ENCODE measurements around the gene ADAP1. TPM values are rescaled to one million over a fixed set of nuclear protein-coding genes. Genes with fewer than 3 reads are reported as not detected.
"Not testable (repeated sequence)": the region's sequence is repeated elsewhere in the genome, so short reads cannot be mapped to it uniquely, and the experiment has no call there.

The ADAP1 gene
- total RNA-seq, 1 experiment from 2014 or later: 6.2 TPM

DNA sequence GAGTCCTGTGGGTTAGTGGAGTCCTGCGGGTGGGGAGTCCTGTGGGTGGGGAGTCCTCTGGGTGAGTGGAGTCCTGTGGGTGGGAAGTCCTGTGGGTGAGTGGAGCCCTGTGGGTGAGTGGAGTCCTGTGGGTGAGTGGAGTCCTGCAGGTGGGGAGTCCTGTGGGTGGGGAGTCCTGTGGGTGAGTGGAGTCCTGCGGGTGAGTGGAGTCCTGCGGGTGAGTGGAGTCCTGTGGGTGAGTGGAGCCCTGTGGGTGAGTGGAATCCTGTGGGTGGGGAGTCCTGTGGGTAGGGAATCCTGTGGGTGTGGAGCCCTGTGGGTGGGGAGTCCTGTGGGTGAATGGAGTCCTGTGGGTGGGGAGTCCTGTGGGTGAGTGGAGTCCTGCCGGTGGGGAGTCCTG lies 47.5 kb upstream of the ADAP1 start:
- H3K79me2 ChIP-seq (ENCODE audit: insufficient read depth, low read length): not testable (repeated sequence)

GRCh38 chr7:1001069-1001770 lies 46.7 kb upstream of the ADAP1 start:
- H3K79me2 ChIP-seq (ENCODE audit: insufficient read depth, low read length); H3K56ac ChIP-seq (ENCODE audit: insufficient read length, low read depth, low read length); H3K27me3 ChIP-seq (ENCODE audit: insufficient read depth, low read length); H3K4me2 ChIP-seq (ENCODE audit: insufficient read depth, insufficient read length, low read length); H3K23me2 ChIP-seq (ENCODE audit: insufficient read length, low read depth, low read length, poor library complexity, severe bottlenecking); H2BK120ac ChIP-seq (ENCODE audit: low read depth, low read length, poor library complexity, severe bottlenecking); H2BK20ac ChIP-seq (ENCODE audit: low read depth, low read length, poor library complexity, severe bottlenecking); H4K8ac ChIP-seq (replicated peaks; ENCODE audit: insufficient read length, low read depth, low read length); H3K4me3 Mint-ChIP-seq; H2AK5ac ChIP-seq (ENCODE audit: insufficient read length, low read length); H3K27me3 Mint-ChIP-seq (ENCODE audit: low read depth); H3T11ph ChIP-seq (ENCODE audit: low read length); H3K9me3 ChIP-seq (ENCODE audit: control insufficient read depth, low read depth, low read length); H4K5ac ChIP-seq (ENCODE audit: insufficient read length, low read depth, low read length); H4K20me1 ChIP-seq (ENCODE audit: control insufficient read depth, insufficient read depth, insufficient read length); H2BK12ac ChIP-seq (ENCODE audit: insufficient read length, low read depth, low read length); H2BK5ac ChIP-seq (ENCODE audit: insufficient read length, low read length); H3K14ac ChIP-seq (ENCODE audit: insufficient read depth, low read length); H3K4ac ChIP-seq (ENCODE audit: low read depth, low read length); H3K23ac ChIP-seq (ENCODE audit: insufficient read length, low read depth, low read length); H2AFZ ChIP-seq (ENCODE audit: low read length); H3K9me3 Mint-ChIP-seq; H3K79me1 ChIP-seq (ENCODE audit: insufficient read depth, low read depth, low read length, poor library complexity, severe bottlenecking); H3K4me1 ChIP-seq (ENCODE audit: insufficient read depth, low read length); H2BK15ac ChIP-seq (ENCODE audit: low read depth, low read length); H3K27ac ChIP-seq (ENCODE audit: insufficient read length, low read depth, low read length); H3K18ac ChIP-seq (ENCODE audit: insufficient read length, low read depth, low read length); H4K91ac ChIP-seq (ENCODE audit: insufficient read length, low read depth, low read length); H3K9ac ChIP-seq (ENCODE audit: extremely low read depth, insufficient read length, low read length): not testable (repeated sequence)
- WGBS (ENCODE audit: extremely low coverage, insufficient read length, low lambda C conversion rate): no CpG with 5 or more reads among the region's 14 CpGs
- peaks cover 2 to 18% of the 10 kb centered on the region in 2 experiments; a peak in 2 of 4 replicates for H3K4me1 Mint-ChIP-seq
- peak; percentile 57 for DNase-seq
- H3K27ac Mint-ChIP-seq: peak overlapping the region in 2 of 3 experiments; percentile 62 to 77; a peak in 4 of 7 replicates
- peaks cover 4 to 10% (median 9%) of the 10 kb centered on the region in 3 experiments; a peak in 5 of 7 replicates for H3K36me3 Mint-ChIP-seq (ENCODE audit: insufficient read depth in 1 of 3, low read depth in 3 of 3)

More for the DNA sequence above, 47.5 kb upstream of the ADAP1 start:
- not testable (repeated sequence) for H3K27me3 Mint-ChIP-seq (ENCODE audit: low read depth); H4K20me1 ChIP-seq (ENCODE audit: control insufficient read depth, insufficient read depth, insufficient read length); H3K4me2 ChIP-seq (ENCODE audit: insufficient read depth, insufficient read length, low read length); H4K8ac ChIP-seq (replicated peaks; ENCODE audit: insufficient read length, low read depth, low read length); H4K91ac ChIP-seq (ENCODE audit: insufficient read length, low read depth, low read length); H3K23ac ChIP-seq (ENCODE audit: insufficient read length, low read depth, low read length); H2BK15ac ChIP-seq (ENCODE audit: low read depth, low read length); H3K27ac ChIP-seq (ENCODE audit: insufficient read length, low read depth, low read length); H3K9me3 ChIP-seq (ENCODE audit: control insufficient read depth, low read depth, low read length); H3K9ac ChIP-seq (ENCODE audit: extremely low read depth, insufficient read length, low read length); H2BK20ac ChIP-seq (ENCODE audit: low read depth, low read length, poor library complexity, severe bottlenecking); H2BK5ac ChIP-seq (ENCODE audit: insufficient read length, low read length); H3K9me3 Mint-ChIP-seq; H3K23me2 ChIP-seq (ENCODE audit: insufficient read length, low read depth, low read length, poor library complexity, severe bottlenecking); H3K4me1 ChIP-seq (ENCODE audit: insufficient read depth, low read length); H3K14ac ChIP-seq (ENCODE audit: insufficient read depth, low read length); H3K4me3 Mint-ChIP-seq; H2AK5ac ChIP-seq (ENCODE audit: insufficient read length, low read length); H2BK12ac ChIP-seq (ENCODE audit: insufficient read length, low read depth, low read length); DNase-seq; H2BK120ac ChIP-seq (ENCODE audit: low read depth, low read length, poor library complexity, severe bottlenecking); H3K4ac ChIP-seq (ENCODE audit: low read depth, low read length); H3K18ac ChIP-seq (ENCODE audit: insufficient read length, low read depth, low read length); H3T11ph ChIP-seq (ENCODE audit: low read length); H4K5ac ChIP-seq (ENCODE audit: insufficient read length, low read depth, low read length); H3K79me1 ChIP-seq (ENCODE audit: insufficient read depth, low read depth, low read length, poor library complexity, severe bottlenecking); H3K56ac ChIP-seq (ENCODE audit: insufficient read length, low read depth, low read length); H3K27me3 ChIP-seq (ENCODE audit: insufficient read depth, low read length); H3K27ac Mint-ChIP-seq; H2AFZ ChIP-seq (ENCODE audit: low read length)
- Mint-ChIP-seq H3K36me3 (ENCODE audit: insufficient read depth in 1 of 3, low read depth in 3 of 3) (peaks cover 4 to 13% (median 9%) of the 10 kb centered on the region in 3 experiments; a peak in 5 of 7 replicates), H3K4me1 (peaks cover 2 to 18% of the 10 kb centered on the region in 2 experiments; a peak in 2 of 4 replicates)
- WGBS (ENCODE audit: extremely low coverage, insufficient read length, low lambda C conversion rate): no CpG with 5 or more reads among the region's 4 CpGs

Measured in H9 (cell line).